NCI-H1105 treated with DMSO at 0.1 percent for 48 hours (cell line): ENCODE results near the gene MKKS.

Source experiments
- DNase-seq: peaks from one replicate; lab custom pipeline; 2025; lab: John Stamatoyannopoulos, UW

MKKS gene

GRCh38 chr20:10433623-10434466, at the start of gene MKKS:
Gene MKKS, minus strand, starts transcription at chr20:10434222. Its CDS starts 20,708 bp downstream, at chr20:10413514.
- peak; percentile 94 for DNase-seq

- no peak for DNase-seq
Observed at GRCh38 chr20:10483691-10484090, 49.7 kb upstream of the MKKS start.

GRCh38 chr20:10481676-10482075, 47.7 kb upstream of the MKKS start:
- DNase-seq: no peak

GRCh38 chr20:10478930-10479329, 44.9 kb upstream of the MKKS start:
- DNase-seq: no peak

GRCh38 chr20:10478205-10478604, 44.2 kb upstream of the MKKS start:
- DNase-seq: no peak

GRCh38 chr20:10476319-10476724, 42.3 kb upstream of the MKKS start:
- no peak for DNase-seq

GRCh38 chr20:10475225-10475624, 41.2 kb upstream of the MKKS start:
- no peak for DNase-seq

GRCh38 chr20:10474606-10475184, 40.7 kb upstream of the MKKS start:
- DNase-seq: no peak

- no peak for DNase-seq
Observed at GRCh38 chr20:10472871-10473270, 38.8 kb upstream of the MKKS start.

- DNase-seq: no peak
Observed at GRCh38 chr20:10470276-10470675, 36.3 kb upstream of the MKKS start.

GRCh38 chr20:10469599-10469998, 35.6 kb upstream of the MKKS start:
- DNase-seq: peak; percentile 90

- no peak for DNase-seq
Observed at GRCh38 chr20:10469056-10469455, 35.0 kb upstream of the MKKS start.

GRCh38 chr20:10468340-10468845, 34.4 kb upstream of the MKKS start:
- DNase-seq: no peak

GRCh38 chr20:10467681-10468339, 33.8 kb upstream of the MKKS start:
- no peak for DNase-seq

GRCh38 chr20:10466855-10467254, 32.8 kb upstream of the MKKS start:
- DNase-seq: no peak

- DNase-seq: no peak
Observed at GRCh38 chr20:10466325-10466724, 32.3 kb upstream of the MKKS start.

- peak; percentile 7 for DNase-seq
Observed at GRCh38 chr20:10465135-10465534, 31.1 kb upstream of the MKKS start.

GRCh38 chr20:10463622-10464021, 29.6 kb upstream of the MKKS start:
- no peak for DNase-seq

- no peak for DNase-seq
Observed at GRCh38 chr20:10462516-10462915, 28.5 kb upstream of the MKKS start.

- no peak for DNase-seq
Observed at GRCh38 chr20:10461495-10461894, 27.5 kb upstream of the MKKS start.

- DNase-seq: no peak
Observed at GRCh38 chr20:10454151-10454750, 20.2 kb upstream of the MKKS start.

- no peak for DNase-seq
Observed at GRCh38 chr20:10453241-10453640, 19.2 kb upstream of the MKKS start.
